GM19099 (cell line): Measurements from ENCODE around the gene RBM20.

Experiments used
- POLR2A ChIP-seq: IDR thresholded peaks from 3 replicates; pipeline ENCODE4 v1.6.1; 2011; ENCODE audit warnings: low read depth; ENCODE audit not compliant: insufficient read length; ENCODE audit errors: extremely low read depth

Gene RBM20

DNA sequence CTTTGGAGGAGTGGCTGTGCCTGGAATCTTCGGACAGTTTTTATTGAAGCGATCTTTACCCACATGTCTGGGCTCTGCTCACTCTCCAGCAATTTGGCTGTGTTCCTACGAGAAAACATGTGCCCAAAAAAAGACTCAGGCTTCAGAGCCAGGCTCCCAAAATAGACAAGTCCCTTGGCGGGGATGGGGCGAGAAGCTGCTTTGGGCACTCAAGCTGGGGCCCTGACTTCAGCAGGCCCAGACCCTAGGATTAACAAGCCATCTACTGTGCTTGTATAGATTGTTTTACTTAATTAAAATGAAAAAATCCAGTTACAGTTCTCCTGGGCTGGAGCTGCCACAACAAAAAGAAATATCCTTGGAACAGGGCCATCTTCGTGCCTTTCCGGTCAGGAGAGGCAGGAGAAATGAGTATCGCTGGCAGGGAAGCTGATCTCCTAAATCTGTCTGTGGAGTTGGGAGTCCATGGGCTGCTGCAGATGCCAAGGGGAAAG is 176.2 kb downstream of the RBM20 start:
- no peak for TF ChIP-seq POLR2A

DNA sequence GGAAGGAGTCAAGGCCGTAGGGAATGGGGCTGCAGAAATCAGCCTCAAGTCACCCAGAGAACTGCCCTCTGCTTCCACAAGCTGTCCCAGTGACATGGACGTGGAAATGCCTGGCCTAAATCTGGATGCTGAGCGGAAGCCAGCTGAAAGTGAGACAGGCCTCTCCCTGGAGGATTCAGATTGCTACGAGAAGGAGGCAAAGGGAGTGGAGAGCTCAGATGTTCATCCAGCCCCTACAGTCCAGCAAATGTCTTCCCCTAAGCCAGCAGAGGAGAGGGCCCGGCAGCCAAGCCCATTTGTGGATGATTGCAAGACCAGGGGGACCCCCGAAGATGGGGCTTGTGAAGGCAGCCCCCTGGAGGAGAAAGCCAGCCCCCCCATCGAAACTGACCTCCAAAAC is 177.4 kb downstream of the RBM20 start:
- no peak for TF ChIP-seq POLR2A

DNA sequence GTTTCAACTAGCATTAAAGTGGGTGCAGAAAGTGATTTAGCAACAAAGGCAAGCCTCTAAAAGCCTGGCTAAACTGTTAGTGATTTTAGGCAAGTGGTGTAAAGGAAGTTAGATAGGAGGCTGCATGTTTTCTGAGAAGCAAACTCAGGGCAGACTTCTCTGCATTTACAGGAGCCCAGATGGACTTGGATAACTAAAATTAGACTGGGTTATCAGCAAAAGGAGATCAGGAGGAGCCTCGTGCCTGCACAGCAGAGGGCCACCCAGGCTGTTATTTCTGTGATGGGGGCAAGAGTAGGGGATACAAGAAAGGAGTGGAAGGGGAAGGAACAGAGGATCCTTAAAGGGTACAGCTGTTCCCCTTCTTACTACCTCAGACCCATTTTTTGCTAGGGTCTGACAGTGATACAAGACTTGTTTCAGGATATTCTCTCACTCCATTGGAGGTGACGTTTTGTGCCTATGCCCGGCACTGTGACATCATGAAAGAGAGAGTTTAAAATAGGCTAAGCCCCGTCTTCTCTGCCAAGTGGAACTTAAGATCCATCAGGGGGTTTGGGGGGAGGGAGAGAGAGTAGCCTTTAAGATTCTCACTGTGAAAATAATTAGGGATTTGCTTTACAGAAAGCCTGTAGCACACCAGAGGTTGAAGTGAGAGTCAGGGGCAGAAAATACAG is 178.0 kb downstream of the RBM20 start:
- no peak for TF ChIP-seq POLR2A

DNA sequence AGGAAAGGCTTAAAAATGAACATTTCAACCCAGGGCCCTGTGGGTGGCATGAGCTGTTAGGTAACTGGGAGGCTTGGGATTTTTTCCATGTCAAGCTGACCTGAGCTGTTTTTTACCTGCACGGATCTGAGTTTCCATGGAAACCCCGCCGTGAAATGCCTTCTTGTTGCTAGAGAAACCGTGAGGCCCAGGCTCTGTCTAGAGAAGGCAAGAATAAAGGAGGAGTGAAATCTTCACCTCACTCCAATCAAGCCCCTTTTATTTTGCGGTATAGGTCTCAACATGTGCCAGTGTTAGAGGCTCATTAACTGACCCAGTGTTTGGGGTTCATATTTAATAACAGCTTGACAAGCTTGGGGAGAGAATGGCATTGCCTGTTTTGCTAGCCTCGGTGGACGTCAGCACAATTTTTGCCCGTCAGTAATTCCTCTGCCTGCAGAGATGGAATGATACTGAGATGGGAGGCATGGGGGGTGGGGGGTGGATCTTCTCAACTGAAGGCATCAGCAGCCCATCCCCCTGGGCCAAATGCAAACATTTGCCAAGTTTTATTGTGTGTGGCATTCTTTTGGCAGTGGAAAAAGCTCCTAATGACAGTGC is 178.7 kb downstream of the RBM20 start:
- TF ChIP-seq POLR2A = no peak

DNA sequence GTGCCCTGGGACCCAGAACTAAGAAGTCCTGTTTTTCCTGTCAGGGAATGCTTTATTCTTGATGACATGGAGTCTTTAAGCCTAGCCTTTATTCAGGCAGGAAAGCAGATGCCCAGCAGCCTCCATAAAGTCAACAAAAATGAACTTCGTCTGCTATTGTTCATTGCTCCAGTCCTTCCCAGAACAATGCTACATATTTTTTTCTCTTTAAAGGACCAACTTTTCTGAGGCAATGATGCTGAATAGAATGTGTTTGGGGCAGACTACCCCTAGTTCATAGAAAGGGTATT is 180.0 kb downstream of the RBM20 start:
- no peak for TF ChIP-seq POLR2A

DNA sequence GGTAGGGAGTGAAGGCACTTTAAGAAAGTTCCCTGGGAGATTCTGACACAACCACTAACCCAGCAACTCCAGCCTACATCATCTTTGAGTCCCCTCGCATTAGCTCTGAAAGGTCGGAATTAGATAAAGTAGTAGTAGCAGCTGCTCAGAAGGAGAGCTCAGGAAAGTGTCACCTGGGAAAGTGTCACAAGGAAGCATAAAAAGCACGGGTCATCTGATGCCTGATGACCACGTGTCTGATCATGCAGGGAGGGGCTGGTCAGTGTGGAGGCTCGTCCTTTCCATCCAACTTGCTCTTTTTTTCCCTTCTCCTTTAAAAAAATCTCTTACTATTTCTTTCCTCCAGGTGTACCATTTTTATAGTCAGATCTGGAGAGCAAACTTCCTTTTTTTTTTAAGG is 180.5 kb downstream of the RBM20 start:
- TF ChIP-seq POLR2A = no peak

DNA sequence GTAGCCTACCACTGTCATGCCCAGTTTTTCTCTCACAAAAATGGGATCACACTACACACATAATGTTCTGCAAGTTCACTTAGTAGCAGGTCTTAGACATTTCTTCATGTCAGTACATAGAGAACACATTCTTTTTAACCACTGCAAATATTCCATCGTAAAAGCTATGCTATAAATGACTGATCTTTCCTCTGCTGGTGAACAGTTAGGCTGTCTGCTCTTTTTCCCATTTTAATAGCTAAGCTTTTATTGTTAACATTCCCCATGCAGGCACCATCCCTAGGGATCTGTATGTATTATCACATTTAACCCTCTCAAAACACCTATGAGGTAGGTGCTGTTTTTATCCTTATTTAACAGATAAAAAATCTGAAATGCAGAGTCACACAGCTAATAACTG is 181.4 kb downstream of the RBM20 start:
- no peak for TF ChIP-seq POLR2A

DNA sequence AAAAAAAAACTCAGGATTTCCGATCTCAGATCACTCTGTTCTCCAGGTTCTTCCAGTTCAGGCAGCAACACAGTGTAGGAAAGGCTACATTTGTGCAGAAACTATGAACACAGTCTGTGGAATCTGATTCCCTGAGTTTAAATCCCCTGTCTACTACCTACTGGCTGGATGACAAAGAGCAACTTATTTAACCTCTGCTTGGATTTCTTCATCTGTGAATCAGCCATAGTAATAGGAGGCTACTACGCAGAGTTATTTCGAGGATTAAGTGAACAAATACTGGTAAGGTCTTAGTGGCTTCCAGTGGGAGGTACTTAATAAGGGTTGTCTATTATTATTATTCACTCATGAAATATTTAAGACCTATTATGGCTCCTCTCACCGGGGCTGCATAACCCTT is 183.3 kb downstream of the RBM20 start:
- no peak for TF ChIP-seq POLR2A

DNA sequence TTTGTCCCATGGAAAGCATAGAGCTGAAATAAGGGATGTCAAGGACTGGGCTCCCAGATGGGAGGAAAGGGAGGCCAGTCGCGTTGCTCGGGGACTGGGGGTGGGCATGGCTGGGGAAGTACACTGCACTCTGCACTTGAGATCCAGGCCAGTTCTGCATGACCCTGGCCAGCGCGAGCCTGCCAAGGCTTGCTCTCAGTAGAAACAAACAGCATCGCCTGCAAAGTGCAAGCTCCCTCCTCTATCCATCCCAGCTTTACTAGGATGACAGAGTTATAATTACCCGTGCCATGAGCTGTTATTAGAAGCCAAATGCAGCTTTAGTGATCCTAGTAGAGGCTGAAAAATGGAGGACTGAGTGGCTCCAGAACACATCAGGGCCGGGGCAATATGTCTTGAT is 183.7 kb downstream of the RBM20 start:
- TF ChIP-seq POLR2A = no peak

DNA sequence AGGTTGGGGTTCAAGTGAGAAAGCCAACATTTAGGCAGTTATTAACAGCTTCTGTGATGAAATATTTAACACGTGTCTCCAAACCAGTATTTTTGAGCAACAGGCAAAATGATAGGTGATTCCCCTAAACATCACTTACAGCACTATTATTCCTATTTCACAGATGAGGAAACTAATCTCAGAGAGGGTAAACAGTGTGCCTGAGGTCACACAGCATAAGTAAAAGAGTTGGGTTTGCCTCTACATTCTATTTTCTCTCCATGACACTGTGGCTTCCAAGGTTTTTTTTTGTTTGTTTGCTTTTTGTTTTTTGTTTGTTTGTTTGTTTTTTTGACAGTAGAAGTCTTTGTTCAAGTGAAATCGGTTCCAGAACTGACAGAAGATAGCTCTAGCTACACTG is 184.4 kb downstream of the RBM20 start:
- no peak for TF ChIP-seq POLR2A

DNA sequence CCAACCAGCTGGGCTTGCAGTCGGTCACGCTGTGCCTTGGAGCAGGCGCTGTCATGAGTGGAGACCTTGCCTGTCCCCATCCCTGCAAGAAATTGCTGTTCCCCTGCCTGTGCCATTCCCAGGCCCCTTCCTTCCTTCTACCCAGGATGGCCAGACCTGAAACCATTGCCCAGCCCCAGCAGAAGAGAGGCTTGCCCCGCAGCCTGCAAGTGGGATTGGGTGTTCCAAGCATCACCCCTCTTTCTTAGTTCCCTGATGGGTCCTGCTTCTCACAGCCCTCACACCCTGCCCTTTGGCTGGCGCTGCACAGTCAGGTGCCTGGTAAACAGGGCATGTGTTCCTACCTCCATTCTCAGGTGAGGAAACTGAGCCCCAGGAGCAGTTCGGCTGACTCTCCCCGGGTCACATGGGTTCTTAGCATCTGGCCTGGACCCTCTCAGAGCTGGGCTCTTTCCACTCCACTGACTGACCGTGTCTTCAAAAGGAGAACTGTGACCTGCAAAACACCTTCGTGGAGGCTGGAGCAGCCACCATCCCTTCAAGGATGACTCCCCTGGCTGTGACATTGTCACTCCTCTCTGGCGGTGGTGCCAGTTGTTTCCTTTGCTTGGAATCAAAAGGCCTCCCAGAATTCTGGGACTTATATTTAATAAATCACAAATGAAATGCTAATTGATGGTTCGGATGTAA is 185.7 kb downstream of the RBM20 start:
- no peak for TF ChIP-seq POLR2A

DNA sequence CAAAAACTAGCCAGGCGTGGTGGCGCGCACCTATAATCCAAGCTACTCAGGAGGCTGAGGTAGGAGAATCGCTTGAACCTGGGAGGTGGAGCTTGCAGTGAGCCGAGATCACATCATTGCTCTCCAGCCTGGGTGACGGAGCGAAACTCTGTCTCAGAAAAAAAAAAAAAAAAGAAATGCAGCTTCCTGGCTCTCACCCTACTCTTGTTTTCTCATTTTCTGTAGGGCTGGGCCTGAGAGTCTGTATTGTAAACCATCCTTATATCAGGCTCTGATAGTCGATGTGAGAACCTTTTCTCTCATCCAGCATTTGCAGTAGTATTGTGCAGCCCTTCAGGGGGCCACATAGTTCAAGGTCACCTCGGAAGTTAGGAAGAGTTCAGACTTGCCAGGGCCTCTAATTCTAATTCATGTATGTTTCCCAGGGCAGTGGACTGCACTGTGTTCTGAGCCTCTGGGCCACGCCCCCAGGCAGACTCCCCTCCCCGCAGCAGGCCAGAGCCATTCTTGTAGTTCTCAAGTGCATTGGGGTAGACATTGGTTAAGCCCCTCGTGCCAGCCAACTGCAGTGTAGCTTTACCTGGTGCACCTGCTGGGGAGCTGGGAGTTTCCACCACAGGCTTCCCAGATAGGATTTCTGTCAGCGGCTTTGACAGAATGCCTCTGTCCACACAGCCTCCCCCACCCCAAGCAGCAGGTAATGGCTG is 189.3 kb downstream of the RBM20 start:
- TF ChIP-seq POLR2A = no peak

DNA sequence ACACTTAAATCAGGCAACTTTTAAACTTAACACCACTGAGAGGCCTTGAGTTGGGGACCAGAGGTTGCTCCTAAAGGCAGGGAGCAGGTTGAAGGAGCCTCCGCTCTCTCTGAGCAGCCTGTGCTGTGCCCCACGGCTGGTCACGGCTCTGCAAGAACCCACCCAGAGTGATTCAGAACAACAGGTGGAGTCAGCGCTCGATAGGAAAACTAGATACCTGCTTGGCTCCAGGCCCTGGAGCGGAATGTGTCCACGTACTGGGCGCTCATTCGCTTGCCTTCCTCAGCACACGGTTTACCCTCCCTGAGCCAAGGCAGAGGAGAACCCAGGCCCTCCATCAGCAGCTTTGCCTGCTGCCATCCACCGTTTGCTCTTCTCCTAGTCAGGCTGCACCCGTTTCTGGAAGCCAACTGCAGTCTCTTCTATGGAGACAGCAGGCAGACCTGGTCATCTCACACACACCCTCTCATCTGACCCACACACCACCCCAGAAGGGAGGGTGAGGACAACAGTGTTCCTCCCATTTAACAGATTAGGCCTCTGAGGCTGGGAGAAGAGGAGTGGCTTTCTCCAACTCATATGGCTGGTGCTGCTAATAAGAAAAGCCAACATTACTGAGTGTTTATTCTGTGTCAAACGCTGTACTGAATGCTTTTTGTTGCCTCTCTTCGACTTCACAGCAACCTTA is 189.9 kb downstream of the RBM20 start:
- TF ChIP-seq POLR2A = no peak

DNA sequence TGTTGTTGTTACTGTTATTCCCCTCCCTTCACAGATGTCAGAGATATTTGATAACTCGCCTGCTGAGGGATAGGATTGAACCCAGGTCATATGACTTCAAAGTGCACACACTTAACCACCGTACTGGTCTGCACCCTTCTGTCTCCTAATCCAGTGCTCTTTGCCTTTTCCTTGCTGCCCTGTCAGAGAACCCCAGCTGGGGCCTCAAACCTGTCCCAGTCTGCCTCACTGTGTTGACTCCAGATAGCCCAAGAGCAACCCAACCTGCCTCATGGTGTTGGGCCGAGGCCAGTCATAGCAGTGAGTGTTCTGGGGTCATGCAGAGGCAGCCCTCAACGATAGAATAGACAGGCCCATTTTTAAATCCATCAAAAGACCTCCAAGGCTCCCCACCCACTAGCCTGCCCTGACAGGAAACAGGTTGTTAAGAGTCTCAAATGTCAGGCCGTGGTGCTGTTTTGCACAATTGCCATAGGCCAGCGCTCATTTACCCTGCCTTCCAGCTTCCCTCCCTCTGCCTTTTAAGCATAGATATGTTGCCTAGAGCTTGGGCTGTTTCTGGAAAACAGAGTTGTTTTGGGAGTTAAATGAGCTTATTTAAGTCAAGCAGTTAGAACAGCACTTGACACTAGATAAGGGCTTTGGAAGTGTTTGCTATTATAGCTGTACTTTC is 190.6 kb downstream of the RBM20 start:
- TF ChIP-seq POLR2A = no peak

DNA sequence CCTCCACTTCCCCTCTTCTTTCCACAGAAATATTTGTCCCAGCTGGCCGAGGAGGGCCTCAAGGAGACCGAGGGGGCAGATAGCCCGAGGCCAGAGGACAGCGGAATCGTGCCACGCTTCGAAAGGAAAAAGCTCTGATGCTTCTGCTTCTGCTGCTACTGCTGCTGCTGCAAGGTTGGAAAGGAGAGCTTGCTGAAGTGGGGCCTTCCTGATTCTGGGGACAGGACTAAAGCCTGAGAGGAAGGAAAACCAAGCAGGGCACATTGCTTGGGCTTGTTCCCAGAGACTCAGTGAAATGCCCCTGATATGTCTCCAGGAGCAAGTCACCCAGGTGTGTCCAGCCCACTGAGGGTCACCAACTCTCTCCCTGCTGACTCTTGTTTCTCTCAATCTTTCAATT is 191.7 kb downstream of the RBM20 start:
- TF ChIP-seq POLR2A = no peak
